ENCODE data around the gene CZIB. TPM values are rescaled to one million over a fixed set of nuclear protein-coding genes. Genes with fewer than 3 reads are reported as not detected.

The CZIB gene
- total RNA-seq, 1 experiment from 2014 or later = 43.1 TPM

GRCh38 chr1:53182111-53182593 lies 38.3 kb downstream of the CZIB start (continued):
- TF ChIP-seq CTCF (IDR thresholded peaks at IDR 0.05 in 2 of 3, conservative IDR thresholded peaks at IDR 0.05 in 1 of 3; ENCODE audit: borderline replicate concordance in 1 of 3, insufficient read depth in 1 of 3, low read depth in 2 of 3, low read length in 2 of 3) (peak; percentile 67 to 96 (median 77)), TCF7L2 (IDR thresholded peaks at IDR 0.05; ENCODE audit: borderline replicate concordance, extremely low read depth, insufficient read depth, insufficient read length) (no peak), ZNF274 (IDR thresholded peaks at IDR 0.05; ENCODE audit: low read depth, low read length) (no peak), YY1 (IDR thresholded peaks at IDR 0.05; ENCODE audit: extremely low read depth, insufficient replicate concordance, low read depth, low read length) (peak; percentile 69), EZH2 (IDR thresholded peaks at IDR 0.05) (no peak), RAD21 (IDR thresholded peaks at IDR 0.05; ENCODE audit: low read depth) (peak; percentile 72), ELF1 (IDR thresholded peaks at IDR 0.05; ENCODE audit: borderline replicate concordance, low read depth) (no peak), POLR2AphosphoS5 (IDR thresholded peaks at IDR 0.05; ENCODE audit: low read depth, low read length) (no peak), SP1 (IDR thresholded peaks at IDR 0.05; ENCODE audit: low read depth) (no peak), CEBPB (IDR thresholded peaks at IDR 0.05; ENCODE audit: low read depth) (0 out of 2 replicates have a peak, but pooled peaks have one; percentile 14), FOSL1 (IDR thresholded peaks at IDR 0.05; ENCODE audit: low read depth) (no peak), ZFX (IDR thresholded peaks at IDR 0.05) (no peak), CBX3 (IDR thresholded peaks at IDR 0.05; ENCODE audit: low read depth) (peak; percentile 54), SRF (IDR thresholded peaks at IDR 0.05; ENCODE audit: low read depth) (no peak)

GRCh38 chr1:53180951-53181350 lies 39.5 kb downstream of the CZIB start:
- no peaks in the 10 kb centered on the region for H3K9me3 ChIP-seq (ENCODE audit: control insufficient read depth in 1 of 2, insufficient read depth in 1 of 2, low read depth in 1 of 2, low read length in 2 of 2)
- H3K4me2 ChIP-seq (ENCODE audit: low read length) = no peak overlapping the region
- H3K9ac ChIP-seq (ENCODE audit: low read length) = no peak overlapping the region
- TF ChIP-seq RAD21 (IDR thresholded peaks at IDR 0.05; ENCODE audit: low read depth) (no peak), SIN3A (IDR thresholded peaks at IDR 0.05; ENCODE audit: low read depth) (no peak), EGR1 (IDR thresholded peaks at IDR 0.05; ENCODE audit: low read depth) (no peak), CTCF (IDR thresholded peaks at IDR 0.05 in 2 of 3, conservative IDR thresholded peaks at IDR 0.05 in 1 of 3; ENCODE audit: borderline replicate concordance in 1 of 3, insufficient read depth in 1 of 3, low read depth in 2 of 3, low read length in 2 of 3) (no peak), POLR2AphosphoS5 (IDR thresholded peaks at IDR 0.05; ENCODE audit: low read depth, low read length) (no peak), MAX (IDR thresholded peaks at IDR 0.05) (no peak), ZFX (IDR thresholded peaks at IDR 0.05) (no peak), ZNF274 (IDR thresholded peaks at IDR 0.05; ENCODE audit: low read depth, low read length) (no peak), ELF1 (IDR thresholded peaks at IDR 0.05; ENCODE audit: borderline replicate concordance, low read depth) (no peak), SP1 (IDR thresholded peaks at IDR 0.05; ENCODE audit: low read depth) (no peak), POLR2A (IDR thresholded peaks at IDR 0.05; ENCODE audit: borderline replicate concordance, extremely low read depth, insufficient read depth, insufficient read length) (no peak)
- BruUV-seq (replicated peaks) = no TSS peak
- ChIA-PET POLR2A (no interaction called here), CTCF (interaction anchor here (1.1 to 2.2 kb wide), 2 partner anchors 9 to 14 kb away, joined by 3 to 12 read pairs; no protein-coding TSS in a partner anchor), RAD21 (ENCODE audit: low non-redundant PET in 1 of 2, low total read pairs in 2 of 2, uncharacterized antibody in 2 of 2, unreplicated experiment in 2 of 2) (no interaction called here)
- peaks cover 0 to 13% of the 10 kb centered on the region in 2 experiments; a peak in 2 of 4 replicates for H3K4me1 ChIP-seq (ENCODE audit: control insufficient read depth in 1 of 2, insufficient read depth in 2 of 2, low read length in 2 of 2)
- no peaks in the 10 kb centered on the region for H3K79me2 ChIP-seq (ENCODE audit: insufficient read depth, low read length)
- no peaks in the 10 kb centered on the region for H3K27me3 ChIP-seq (ENCODE audit: insufficient read depth, low read length)
- no peaks in the 10 kb centered on the region for H3K36me3 ChIP-seq (ENCODE audit: control insufficient read depth in 1 of 2, insufficient read depth in 2 of 2, low read length in 2 of 2)
- no peak overlapping the region for H3K27ac ChIP-seq (ENCODE audit: low read depth, low read length)
- DNase-seq (ENCODE audit: low read depth, low spot score) = no peak
- H2AFZ ChIP-seq (ENCODE audit: low read depth, low read length, poor library complexity, severe bottlenecking) = no peak overlapping the region
- no peak for ATAC-seq
- intact Hi-C loops (cut with micrococcal nuclease) = loop anchor here (5.0 to 10.0 kb wide), 2 partner anchors 166 to 479 kb away; no protein-coding TSS in a partner anchor
- H4K20me1 ChIP-seq (ENCODE audit: insufficient read depth) = no peaks in the 10 kb centered on the region
- H3K4me3 ChIP-seq (replicated peaks in 1 of 2; ENCODE audit: low read depth in 1 of 2, low read length in 2 of 2) = no peak overlapping the region
- no peaks in the 10 kb centered on the region for H3K9me2 ChIP-seq (ENCODE audit: insufficient read depth)

Measured in HCT116 (cell line).